ENCODE measurements around the gene DSG2.

DSG2 gene

DNA sequence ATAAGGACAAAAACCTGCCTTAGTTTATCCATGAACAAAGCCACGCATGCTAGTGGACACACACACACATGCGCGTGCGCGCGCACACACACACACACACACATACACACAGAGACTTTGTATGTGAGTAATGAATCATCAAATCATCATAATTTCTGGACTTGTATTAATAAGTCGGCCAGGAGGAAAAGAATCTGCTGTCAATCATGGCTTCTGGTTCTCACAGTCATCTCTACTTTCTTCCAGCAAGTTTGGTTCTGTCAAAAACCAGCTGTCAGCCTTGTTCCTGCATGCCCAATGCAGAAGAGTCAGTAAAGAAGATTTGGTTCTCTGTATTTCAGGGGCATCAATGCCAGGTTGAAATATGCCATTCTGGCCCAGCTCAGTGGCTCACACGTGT lies 92.6 kb downstream of the DSG2 start:
- no peak for DNase-seq (ENCODE audit: low read depth)

GRCh38 chr18:31591113-31591512 lies 93.1 kb downstream of the DSG2 start:
- DNase-seq (ENCODE audit: low read depth), result no peak

- no peak for DNase-seq (ENCODE audit: low read depth)
Measured at GRCh38 chr18:31591628-31592027, 93.7 kb downstream of the DSG2 start, which contains the start of gene TTR. Gene TTR (plus strand): TSS chr18:31591877. CDS start chr18:31591903, 26 bp downstream.

DNA sequence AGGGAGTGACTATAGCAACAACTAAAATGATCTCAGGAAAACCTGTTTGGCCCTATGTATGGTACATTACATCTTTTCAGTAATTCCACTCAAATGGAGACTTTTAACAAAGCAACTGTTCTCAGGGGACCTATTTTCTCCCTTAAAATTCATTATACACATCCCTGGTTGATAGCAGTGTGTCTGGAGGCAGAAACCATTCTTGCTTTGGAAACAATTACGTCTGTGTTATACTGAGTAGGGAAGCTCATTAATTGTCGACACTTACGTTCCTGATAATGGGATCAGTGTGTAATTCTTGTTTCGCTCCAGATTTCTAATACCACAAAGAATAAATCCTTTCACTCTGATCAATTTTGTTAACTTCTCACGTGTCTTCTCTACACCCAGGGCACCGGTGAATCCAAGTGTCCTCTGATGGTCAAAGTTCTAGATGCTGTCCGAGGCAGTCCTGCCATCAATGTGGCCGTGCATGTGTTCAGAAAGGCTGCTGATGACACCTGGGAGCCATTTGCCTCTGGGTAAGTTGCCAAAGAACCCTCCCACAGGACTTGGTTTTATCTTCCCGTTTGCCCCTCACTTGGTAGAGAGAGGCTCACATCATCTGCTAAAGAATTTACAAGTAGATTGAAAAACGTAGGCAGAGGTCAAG lies 94.7 kb downstream of the DSG2 start:
- no peak for DNase-seq (ENCODE audit: low read depth)

GRCh38 chr18:31595121-31595771 lies 97.3 kb downstream of the DSG2 start:
- DNase-seq (ENCODE audit: low read depth), result no peak

DNA sequence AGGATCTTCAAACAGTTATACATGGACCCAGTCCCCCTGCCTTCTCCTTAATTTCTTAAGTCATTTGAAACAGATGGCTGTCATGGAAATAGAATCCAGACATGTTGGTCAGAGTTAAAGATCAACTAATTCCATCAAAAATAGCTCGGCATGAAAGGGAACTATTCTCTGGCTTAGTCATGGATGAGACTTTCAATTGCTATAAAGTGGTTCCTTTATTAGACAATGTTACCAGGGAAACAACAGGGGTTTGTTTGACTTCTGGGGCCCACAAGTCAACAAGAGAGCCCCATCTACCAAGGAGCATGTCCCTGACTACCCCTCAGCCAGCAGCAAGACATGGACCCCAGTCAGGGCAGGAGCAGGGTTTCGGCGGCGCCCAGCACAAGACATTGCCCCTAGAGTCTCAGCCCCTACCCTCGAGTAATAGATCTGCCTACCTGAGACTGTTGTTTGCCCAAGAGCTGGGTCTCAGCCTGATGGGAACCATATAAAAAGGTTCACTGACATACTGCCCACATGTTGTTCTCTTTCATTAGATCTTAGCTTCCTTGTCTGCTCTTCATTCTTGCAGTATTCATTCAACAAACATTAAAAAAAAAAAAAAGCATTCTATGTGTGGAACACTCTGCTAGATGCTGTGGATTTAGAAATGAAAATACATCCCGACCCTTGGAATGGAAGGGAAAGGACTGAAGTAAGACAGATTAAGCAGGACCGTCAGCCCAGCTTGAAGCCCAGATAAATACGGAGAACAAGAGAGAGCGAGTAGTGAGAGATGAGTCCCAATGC lies 98.3 kb downstream of the DSG2 start:
- DNase-seq (ENCODE audit: low read depth), result no peak

DNA sequence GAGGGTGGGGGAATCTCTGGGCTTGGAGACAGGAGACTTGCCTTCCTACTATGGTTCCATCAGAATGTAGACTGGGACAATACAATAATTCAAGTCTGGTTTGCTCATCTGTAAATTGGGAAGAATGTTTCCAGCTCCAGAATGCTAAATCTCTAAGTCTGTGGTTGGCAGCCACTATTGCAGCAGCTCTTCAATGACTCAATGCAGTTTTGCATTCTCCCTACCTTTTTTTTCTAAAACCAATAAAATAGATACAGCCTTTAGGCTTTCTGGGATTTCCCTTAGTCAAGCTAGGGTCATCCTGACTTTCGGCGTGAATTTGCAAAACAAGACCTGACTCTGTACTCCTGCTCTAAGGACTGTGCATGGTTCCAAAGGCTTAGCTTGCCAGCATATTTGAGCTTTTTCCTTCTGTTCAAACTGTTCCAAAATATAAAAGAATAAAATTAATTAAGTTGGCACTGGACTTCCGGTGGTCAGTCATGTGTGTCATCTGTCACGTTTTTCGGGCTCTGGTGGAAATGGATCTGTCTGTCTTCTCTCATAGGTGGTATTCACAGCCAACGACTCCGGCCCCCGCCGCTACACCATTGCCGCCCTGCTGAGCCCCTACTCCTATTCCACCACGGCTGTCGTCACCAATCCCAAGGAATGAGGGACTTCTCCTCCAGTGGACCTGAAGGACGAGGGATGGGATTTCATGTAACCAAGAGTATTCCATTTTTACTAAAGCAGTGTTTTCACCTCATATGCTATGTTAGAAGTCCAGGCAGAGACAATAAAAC lies 100.2 kb downstream of the DSG2 start:
- no peak for DNase-seq (ENCODE audit: low read depth)
